ENCODE results near the gene CSRP2. TPM values are rescaled to one million over a fixed set of nuclear protein-coding genes. Genes with fewer than 3 reads are reported as not detected.

CSRP2 gene
- 10 to 100 TPM in 5 of 6 donors, 1 to 10 TPM in 1; 9.9 to 26.3 (median 22.2) TPM for total RNA-seq

- DNase-seq (peak; percentile 93 to 98), ATAC-seq (ENCODE audit: low FRiP score in 2 of 2) (peak; percentile 95 to 98)
- TF ChIP-seq CTCF (IDR thresholded peaks at IDR 0.05), result peak; percentile 15 to 35 (median 20)
- TF ChIP-seq EP300 (IDR thresholded peaks at IDR 0.05), result peak in 1 of 4 donors; percentile 40
- peak in 3 of 4 donors; percentile 53 to 83 (median 77) for TF ChIP-seq POLR2A (IDR thresholded peaks at IDR 0.05)
- TF ChIP-seq POLR2AphosphoS5 (IDR thresholded peaks at IDR 0.05), result peak; percentile 34 to 91
- WGBS, 2 donors, result 2 to 4% methylated on average over 23 to 50 of the region's 71 CpGs
- Histone ChIP-seq H3K9me3 (no peaks in the 10 kb centered on the region), H3K4me3 (peak within 1 kb of the TSS; percentile 58 to 78 (median 68)), H3K27me3 (peaks cover 0 to 4% (median 0%) of the 10 kb centered on the region in 4 donors), H3K36me3 (no peaks in the 10 kb centered on the region), H3K27ac (peak within 1 kb of the TSS; percentile 90 to 94 (median 92)), H3K4me1 (peaks cover 6 to 23% (median 10%) of the 10 kb centered on the region in 4 donors)
These were observed at the start of gene CSRP2 for GRCh38 chr12:76878899-76879709. TSS of gene CSRP2 (minus strand) at chr12:76879019. CDS start at chr12:76866260, 12,759 bp downstream.

DNA sequence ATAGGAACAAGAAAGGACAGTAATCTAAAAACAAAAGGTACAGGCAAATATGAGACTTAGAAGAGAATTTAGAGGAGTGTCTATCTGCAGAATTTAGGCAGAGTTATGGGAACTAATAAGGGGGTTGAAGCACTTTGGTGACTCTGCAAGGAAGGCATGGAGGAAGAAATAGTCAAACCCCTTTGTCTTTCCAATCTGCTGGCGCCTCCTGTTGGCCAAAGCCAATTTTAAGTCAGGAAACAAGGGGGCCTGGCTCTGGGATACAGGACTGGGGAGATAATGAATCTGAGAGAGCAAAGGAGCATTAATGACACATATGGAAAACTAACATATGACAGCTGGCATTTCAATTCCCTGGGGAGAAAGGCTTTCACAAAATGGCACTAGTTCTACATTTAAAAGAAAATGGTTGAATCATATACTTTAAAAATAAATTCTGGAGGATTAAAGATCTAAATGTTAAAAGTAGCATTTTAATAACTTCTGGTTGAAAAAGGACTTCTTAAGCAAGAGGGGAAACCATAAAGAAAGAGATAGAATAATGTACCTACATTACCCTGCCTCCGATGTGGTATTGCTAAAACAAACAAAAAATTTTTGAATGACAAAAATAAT is 48.5 kb upstream of the CSRP2 start:
- no peak for ATAC-seq (ENCODE audit: low FRiP score in 2 of 2)
- no peaks in the 10 kb centered on the region for H3K27me3 ChIP-seq
- peak in 1 of 6 experiments; percentile 17 for TF ChIP-seq CTCF (IDR thresholded peaks at IDR 0.05)
- no peak for TF ChIP-seq POLR2A (IDR thresholded peaks at IDR 0.05)
- no peaks in the 10 kb centered on the region for H3K9me3 ChIP-seq
- 71 to 90% methylated on average over 2 of the region's 2 CpGs for WGBS, 2 donors
- no peaks in the 10 kb centered on the region for H3K4me1 ChIP-seq
- no peak overlapping the region for H3K27ac ChIP-seq
- no peak for DNase-seq
- no peaks in the 10 kb centered on the region for H3K36me3 ChIP-seq
- H3K4me3 ChIP-seq, result no peak overlapping the region

- TF ChIP-seq CTCF (IDR thresholded peaks at IDR 0.05) (no peak), POLR2AphosphoS5 (IDR thresholded peaks at IDR 0.05) (no peak), EP300 (IDR thresholded peaks at IDR 0.05) (no peak), POLR2A (IDR thresholded peaks at IDR 0.05) (no peak)
- H3K27me3 ChIP-seq, result no peaks in the 10 kb centered on the region
- ATAC-seq (ENCODE audit: low FRiP score in 2 of 2), result no peak
These were observed 46.3 kb upstream of the CSRP2 start for GRCh38 chr12:76925135-76925534.

GRCh38 chr12:76922866-76923265 is 44.0 kb upstream of the CSRP2 start:
- TF ChIP-seq CTCF (IDR thresholded peaks at IDR 0.05), result no peak
- TF ChIP-seq EP300 (IDR thresholded peaks at IDR 0.05), result no peak
- no peak for TF ChIP-seq POLR2AphosphoS5 (IDR thresholded peaks at IDR 0.05)
- no peak for TF ChIP-seq POLR2A (IDR thresholded peaks at IDR 0.05)
- Histone ChIP-seq H3K4me1 (no peaks in the 10 kb centered on the region), H3K4me3 (no peak overlapping the region), H3K36me3 (no peaks in the 10 kb centered on the region), H3K27ac (peak overlapping the region in 1 of 4 donors; percentile 2), H3K9me3 (no peaks in the 10 kb centered on the region), H3K27me3 (no peaks in the 10 kb centered on the region)
- DNase-seq (no peak), ATAC-seq (ENCODE audit: low FRiP score in 2 of 2) (no peak)
- 70 to 73% methylated on average over 2 of the region's 2 CpGs for WGBS, 2 donors

More at GRCh38 chr12:76925135-76925534, 46.3 kb upstream of the CSRP2 start:
- 83 to 90% methylated on average over 1 of the region's 1 CpG for WGBS, 2 donors
- Histone ChIP-seq H3K4me3 (no peak overlapping the region), H3K9me3 (no peaks in the 10 kb centered on the region), H3K4me1 (no peaks in the 10 kb centered on the region), H3K27ac (no peak overlapping the region), H3K36me3 (no peaks in the 10 kb centered on the region)
- DNase-seq, result no peak

All from upper lobe of left lung (tissue), 6 donors.